CD4-positive, alpha-beta memory T cell (primary cell): ENCODE data around the gene OXSR1. TPM values are rescaled to one million over a fixed set of nuclear protein-coding genes. Genes with fewer than 3 reads are reported as not detected.
"Not testable (repeated sequence)": the region's sequence is repeated elsewhere in the genome, so short reads cannot be mapped to it uniquely, and the experiment has no call there.

Experiments
- CTCF ChIA-PET: fragments of 350-600 bp; sonication (Branson Sonifier 250); formaldehyde crosslinking; loops from one replicate; lab custom pipeline; 2021; ENCODE audit warnings: inconsistent platforms; ENCODE audit not compliant: partially characterized antibody; lab: Charles Lee
- POLR2A ChIA-PET: fragments of 350-600 bp; sonication (Branson Sonifier 250); formaldehyde crosslinking; loops from one replicate; lab custom pipeline; 2021; ENCODE audit not compliant: partially characterized antibody; lab: Charles Lee
- DNase-seq, 5 donors: peaks; one replicate each; pipeline versions ENCODE4 v3.0.0 to v3.0.0-alpha.2; 2020 to 2022; ENCODE audit warnings: mixed read lengths in 1 of 5
- H3K27ac ChIP-seq: one replicate; pipeline ENCODE4 v1.7.0; 2013; ENCODE audit warnings: low read depth, low read length
- H3K27me3 ChIP-seq: 2 replicates; pipeline ENCODE4 v1.7.0; 2013; ENCODE audit warnings: mild to moderate bottlenecking, low read length, moderate library complexity; ENCODE audit not compliant: insufficient read depth
- H3K36me3 ChIP-seq: 2 replicates; pipeline ENCODE4 v1.7.0; 2013; ENCODE audit warnings: mild to moderate bottlenecking, low read length, moderate library complexity; ENCODE audit not compliant: insufficient read depth
- H3K4me1 ChIP-seq: 2 replicates; pipeline ENCODE4 v1.7.0; 2013; ENCODE audit warnings: mild to moderate bottlenecking, low read length, moderate library complexity; ENCODE audit not compliant: insufficient read depth
- H3K4me3 ChIP-seq, 2 donors: one replicate each; pipeline ENCODE4 v1.7.0; 2013; ENCODE audit warnings: low read length in 2 of 2, mild to moderate bottlenecking in 1 of 2
- H3K9me3 ChIP-seq, 2 donors: one replicate each; pipeline ENCODE4 v1.7.0; 2013; ENCODE audit warnings: low read length in 2 of 2, control low read depth in 1 of 2; ENCODE audit not compliant: control insufficient read depth in 1 of 2
- H3K27ac Mint-ChIP-seq, 7 donors: one replicate each; pipeline ENCODE4 v1.8.0; 2020 to 2021; ENCODE audit warnings: mixed read lengths in 7 of 7, mild to moderate bottlenecking in 6 of 7, inconsistent platforms in 3 of 7, moderate library complexity in 3 of 7
- H3K27me3 Mint-ChIP-seq, 2 donors: one replicate each; pipeline ENCODE4 v1.8.0; 2020 to 2021; ENCODE audit warnings: mixed read lengths in 2 of 2
- H3K36me3 Mint-ChIP-seq, 2 donors: one replicate each; pipeline ENCODE4 v1.8.0; 2020 to 2021; ENCODE audit warnings: mixed read lengths in 2 of 2, inconsistent platforms in 1 of 2, mild to moderate bottlenecking in 1 of 2
- H3K4me1 Mint-ChIP-seq, 4 donors: one replicate each; pipeline ENCODE4 v1.8.0; 2020 to 2021; ENCODE audit warnings: mixed read lengths in 4 of 4, mild to moderate bottlenecking in 1 of 4
- H3K4me3 Mint-ChIP-seq, 8 donors: one replicate each; pipeline ENCODE4 v1.8.0; 2020 to 2021; ENCODE audit warnings: mixed read lengths in 8 of 8, mild to moderate bottlenecking in 7 of 8, moderate library complexity in 6 of 8, inconsistent platforms in 3 of 8
- H3K9me3 Mint-ChIP-seq, 8 donors: one replicate each; pipeline ENCODE4 v1.8.0; 2020 to 2021; ENCODE audit warnings: mixed read lengths in 8 of 8, mild to moderate bottlenecking in 5 of 8, inconsistent platforms in 3 of 8, moderate library complexity in 1 of 8
- intact Hi-C: fragments of 100-400 bp; cut with micrococcal nuclease; formaldehyde crosslinking; loops from one replicate; pipeline ENCODE4 v1.15.1; 2023
- polyA plus RNA-seq, 2 donors: library from polyadenylated mRNA; unstranded; fragments of 300-500 nt; fragmentation: Illumina TruSeq; gene quantifications; one replicate each; pipeline ENCODE4 v1.2.3, GENCODE V29; 2021
- total RNA-seq, 2 experiments: library from RNA; stranded (reverse); gene quantifications; one replicate each; pipeline ENCODE4 v1.2.3, GENCODE V29; 2021

The OXSR1 gene
- total and polyA plus RNA-seq, 4 experiments from 2014 or later, result 13.3 to 43.9 (median 28.8) TPM

DNA sequence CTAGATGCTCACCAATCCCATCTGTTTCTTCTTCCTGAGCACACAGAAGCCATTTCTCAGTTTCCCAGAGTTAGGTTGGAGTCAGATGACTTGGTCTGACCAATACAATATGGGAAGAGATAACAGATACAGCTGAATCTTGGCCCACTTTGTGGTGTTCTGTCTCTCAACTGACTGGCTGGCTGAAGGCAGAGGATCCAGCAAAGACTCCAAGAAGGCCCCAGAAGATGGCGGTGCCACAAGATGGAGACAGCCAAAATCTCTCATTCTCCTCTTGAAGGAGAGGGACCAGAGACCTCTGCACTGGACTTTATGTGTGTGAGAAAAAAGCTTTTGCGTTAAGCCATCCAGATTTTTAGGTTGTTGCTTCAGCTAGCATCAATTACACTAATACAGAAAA is 8.2 kb upstream of the OXSR1 start:
- no peaks in the 10 kb centered on the region for H3K9me3 Mint-ChIP-seq
- peaks cover under 1 to 6% (median 2%) of the 10 kb centered on the region in 4 donors for H3K4me1 Mint-ChIP-seq
- H3K27me3 Mint-ChIP-seq, result no peaks in the 10 kb centered on the region
- Histone ChIP-seq H3K4me1 (peaks cover 7% of the 10 kb centered on the region), H3K9me3 (no peaks in the 10 kb centered on the region), H3K27ac (no peak overlapping the region), H3K27me3 (no peaks in the 10 kb centered on the region), H3K36me3 (no peaks in the 10 kb centered on the region), H3K4me3 (no peak overlapping the region)
- POLR2A ChIA-PET, result interaction anchor here (0.9 to 1.9 kb wide), 2 partner anchors 18 to 20 kb away, joined by 3 to 7 read pairs; partner anchors contain the start of genes ACAA1 and MYD88
- DNase-seq, result no peak
- no peak overlapping the region for H3K4me3 Mint-ChIP-seq
- H3K36me3 Mint-ChIP-seq, result no peaks in the 10 kb centered on the region
- intact Hi-C loops, result no loop called here
- CTCF ChIA-PET, result interaction anchor here (0.9 to 1.0 kb wide), 2 partner anchors 10 to 20 kb away, joined by 3 to 4 read pairs; partner anchors contain the start of gene ACAA1
- H3K27ac Mint-ChIP-seq, result no peak overlapping the region

DNA sequence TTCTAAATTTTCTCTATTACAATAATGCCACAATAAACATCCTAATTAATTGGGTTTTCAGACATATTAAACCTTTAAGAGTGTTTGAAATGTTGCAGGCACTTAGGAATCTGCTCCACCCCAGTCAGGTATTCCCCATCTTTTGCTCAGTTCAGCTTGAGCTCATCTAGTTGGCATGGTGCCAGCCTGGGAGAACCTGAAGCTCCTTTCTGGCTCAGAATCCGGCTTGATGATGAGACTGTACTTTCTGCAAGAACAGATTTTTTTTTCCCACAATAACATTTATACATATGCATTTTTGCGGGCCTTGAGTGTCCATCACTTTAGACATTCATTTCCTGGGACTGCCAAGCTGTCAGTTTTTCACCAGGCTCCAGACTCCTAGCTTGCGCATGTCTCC is 7.7 kb upstream of the OXSR1 start:
- peaks cover 2% of the 10 kb centered on the region for H3K4me1 ChIP-seq
- H3K36me3 ChIP-seq, result no peaks in the 10 kb centered on the region
- ChIA-PET CTCF (interaction anchor here (0.9 to 1.3 kb wide), 3 partner anchors 9 to 21 kb away, joined by 3 to 4 read pairs (median 3); partner anchors contain the start of gene ACAA1), POLR2A (interaction anchor here (0.9 to 1.9 kb wide), 2 partner anchors 19 to 20 kb away, joined by 3 to 7 read pairs; partner anchors contain the start of genes ACAA1 and MYD88)
- no peak overlapping the region for H3K4me3 ChIP-seq
- H3K27me3 ChIP-seq, result no peaks in the 10 kb centered on the region
- H3K36me3 Mint-ChIP-seq, result no peaks in the 10 kb centered on the region
- H3K4me3 Mint-ChIP-seq, result no peak overlapping the region
- no peaks in the 10 kb centered on the region for H3K9me3 Mint-ChIP-seq
- no peaks in the 10 kb centered on the region for H3K27me3 Mint-ChIP-seq
- H3K27ac Mint-ChIP-seq, result peak overlapping the region in 1 of 7 donors; percentile 10
- DNase-seq, result no peak
- no peak overlapping the region for H3K27ac ChIP-seq
- H3K4me1 Mint-ChIP-seq, result peaks cover 0 to 3% (median 2%) of the 10 kb centered on the region in 4 donors
- intact Hi-C loops, result no loop called here
- no peaks in the 10 kb centered on the region for H3K9me3 ChIP-seq

DNA sequence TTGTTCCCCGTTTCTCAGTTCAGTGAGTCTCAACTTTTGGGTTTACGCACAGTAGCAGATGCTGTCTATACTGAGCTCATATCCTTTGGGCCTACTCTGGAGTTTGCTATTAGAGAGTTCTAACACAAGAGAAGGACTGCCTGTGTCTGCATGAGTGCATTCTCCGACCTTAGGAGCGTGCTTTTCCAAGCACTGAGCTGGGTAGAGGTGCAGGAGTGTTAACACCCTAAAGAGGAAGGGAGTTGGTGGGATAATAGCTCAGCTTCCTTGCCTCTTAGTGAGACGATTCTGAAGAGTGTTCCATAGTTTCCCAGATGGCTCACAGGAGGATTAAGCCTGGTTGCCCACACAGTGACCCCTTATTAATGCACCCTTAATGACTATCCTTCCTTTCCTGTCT is 6.9 kb upstream of the OXSR1 start:
- Histone ChIP-seq H3K27ac (no peak overlapping the region), H3K9me3 (no peaks in the 10 kb centered on the region), H3K4me3 (no peak overlapping the region), H3K27me3 (no peaks in the 10 kb centered on the region), H3K4me1 (no peaks in the 10 kb centered on the region), H3K36me3 (no peaks in the 10 kb centered on the region)
- Mint-ChIP-seq H3K36me3 (no peaks in the 10 kb centered on the region), H3K4me1 (no peaks in the 10 kb centered on the region), H3K27ac (no peak overlapping the region), H3K27me3 (no peaks in the 10 kb centered on the region), H3K9me3 (no peaks in the 10 kb centered on the region), H3K4me3 (no peak overlapping the region)
- POLR2A ChIA-PET, result interaction anchor here (1.9 kb wide), 1 partner anchor 20 kb away, joined by 7 read pairs; the partner anchor contains the start of gene MYD88
- CTCF ChIA-PET, result interaction anchor here (1.3 to 1.8 kb wide), 2 partner anchors 17 to 18 kb away, joined by 3 to 4 read pairs; no protein-coding TSS in a partner anchor
- intact Hi-C loops, result no loop called here
- DNase-seq, result no peak

DNA sequence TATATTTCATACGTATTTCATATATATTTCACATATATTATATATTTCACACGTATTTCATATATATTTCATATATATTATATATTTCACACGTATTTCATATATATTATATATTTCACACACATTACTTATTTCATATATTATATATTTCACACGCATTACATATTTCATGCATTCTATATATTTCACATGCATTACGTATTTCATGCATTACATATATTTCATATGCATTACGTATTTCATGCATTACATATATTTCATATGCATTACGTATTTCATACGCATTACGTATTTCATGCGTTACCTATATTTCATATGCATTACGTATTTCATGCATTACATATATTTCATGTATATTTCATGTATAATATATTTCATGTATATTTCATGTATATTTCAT is 4.6 kb upstream of the OXSR1 start:
- intact Hi-C loops, POLR2A ChIA-PET: not testable (repeated sequence)

DNA sequence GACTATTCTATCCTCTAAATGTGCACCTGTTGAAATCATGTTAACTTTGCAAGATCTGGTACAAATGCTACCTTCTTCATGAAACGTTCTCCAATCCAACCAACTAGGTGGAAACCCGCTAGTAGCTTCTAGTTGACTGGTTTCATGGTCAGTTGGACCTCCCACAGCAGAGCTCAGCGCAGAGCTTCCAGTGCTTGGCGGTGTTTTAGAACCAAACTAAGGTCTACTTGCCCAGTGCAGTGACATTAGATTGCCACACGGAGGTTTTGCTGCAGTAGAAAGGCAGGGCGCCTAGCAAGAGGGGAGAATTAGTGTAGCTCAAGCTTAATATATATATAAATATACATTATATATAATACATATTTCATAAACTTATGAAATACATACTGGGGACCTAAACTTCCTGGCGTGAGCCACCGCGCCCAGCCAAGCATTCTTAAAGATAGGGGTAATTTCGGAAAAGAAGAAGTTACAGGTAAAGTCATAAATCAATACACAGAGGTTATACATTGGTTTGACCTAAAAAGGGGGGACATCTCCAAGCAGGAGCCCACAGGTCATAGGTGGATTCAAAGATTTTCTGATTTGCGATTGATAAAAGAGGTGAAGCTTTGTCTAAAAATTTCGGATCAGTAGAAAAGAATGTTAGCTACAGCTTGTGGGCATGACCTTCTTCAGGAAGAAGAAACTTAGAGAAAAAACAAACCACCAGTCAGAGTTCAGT is 2.1 kb upstream of the OXSR1 start:
- intact Hi-C loops, result no loop called here
- peaks cover 3 to 11% of the 10 kb centered on the region in 2 donors for H3K36me3 Mint-ChIP-seq
- no peaks in the 10 kb centered on the region for H3K36me3 ChIP-seq
- no peaks in the 10 kb centered on the region for H3K27me3 ChIP-seq
- H3K27me3 Mint-ChIP-seq, result no peaks in the 10 kb centered on the region
- H3K4me1 Mint-ChIP-seq, result peaks cover 22 to 39% (median 29%) of the 10 kb centered on the region in 4 donors
- H3K4me1 ChIP-seq, result peaks cover 31% of the 10 kb centered on the region
- peak overlapping the region in 2 of 8 donors; percentile 20 to 42 for H3K4me3 Mint-ChIP-seq
- H3K27ac Mint-ChIP-seq, result peak overlapping the region; percentile 61 to 100 (median 100)
- no peak overlapping the region for H3K4me3 ChIP-seq
- H3K27ac ChIP-seq, result no peak overlapping the region
- peaks cover 0 to 3% (median 0%) of the 10 kb centered on the region in 8 donors for H3K9me3 Mint-ChIP-seq
- no peaks in the 10 kb centered on the region for H3K9me3 ChIP-seq
- CTCF ChIA-PET, result interaction anchor here (0.7 to 1.5 kb wide), 5 partner anchors 11 to 358 kb away, joined by 3 to 8 read pairs (median 4); partner anchors contain the start of gene ACAA1
- POLR2A ChIA-PET, result interaction anchor here (0.7 to 5.8 kb wide), 5 partner anchors 10 to 124 kb away, joined by 3 to 255 read pairs (median 22); partner anchors contain the start of genes ACAA1, DLEC1 and MYD88
- DNase-seq, result peak in 2 of 5 donors; percentile 11 to 33

More for the DNA sequence above, 4.6 kb upstream of the OXSR1 start:
- H3K27ac Mint-ChIP-seq, H3K4me1 ChIP-seq, H3K36me3 Mint-ChIP-seq, CTCF ChIA-PET, H3K27me3 Mint-ChIP-seq, H3K36me3 ChIP-seq, H3K4me3 ChIP-seq, H3K9me3 ChIP-seq, H3K9me3 Mint-ChIP-seq, H3K27ac ChIP-seq, H3K27me3 ChIP-seq, H3K4me3 Mint-ChIP-seq, DNase-seq: not testable (repeated sequence)
- H3K4me1 Mint-ChIP-seq, result peaks cover 2 to 13% (median 7%) of the 10 kb centered on the region in 4 donors

DNA sequence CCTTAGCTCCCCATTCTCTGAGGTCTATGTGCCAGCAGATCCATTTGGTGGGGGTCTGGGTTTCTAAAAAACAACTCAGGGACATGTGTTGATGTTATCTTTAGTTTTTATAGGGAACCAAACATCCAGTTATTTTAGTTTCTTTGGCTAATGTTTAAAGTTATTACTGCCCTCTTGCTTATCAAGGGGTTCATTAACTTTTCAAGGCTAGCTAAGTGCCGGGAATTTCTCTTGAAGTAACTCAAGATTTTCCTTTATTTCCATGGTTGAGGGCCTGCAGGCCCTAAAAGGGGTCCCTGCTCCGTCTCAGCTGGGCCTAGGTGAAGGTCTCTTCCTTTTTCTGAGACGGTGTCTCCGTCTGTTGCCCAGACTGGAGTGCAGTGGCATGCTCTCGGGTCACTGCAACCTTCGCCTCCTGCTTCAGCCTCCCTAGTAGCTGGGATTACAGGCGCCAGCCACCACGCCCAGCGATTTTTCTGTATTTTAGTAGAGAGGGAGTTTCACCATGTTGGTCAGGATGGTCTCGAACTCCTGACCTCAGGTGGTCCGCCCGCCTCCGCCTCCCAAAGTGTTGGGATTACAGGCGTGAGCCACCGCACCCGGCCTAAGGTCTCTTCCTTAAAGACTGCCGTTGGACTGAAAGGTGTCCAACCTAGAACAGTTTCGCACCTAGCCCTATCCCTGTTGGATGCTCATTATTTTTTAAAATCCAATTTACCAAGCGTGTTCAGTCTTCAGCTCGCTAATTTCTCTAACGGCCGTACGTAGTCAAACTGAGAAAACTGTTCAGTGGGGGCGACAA is 1.3 kb upstream of the OXSR1 start:
- Mint-ChIP-seq H3K27me3 (no peaks in the 10 kb centered on the region), H3K36me3 (peaks cover 3 to 11% of the 10 kb centered on the region in 2 donors), H3K9me3 (peaks cover 0 to 3% (median 0%) of the 10 kb centered on the region in 8 donors), H3K27ac (peak overlapping the region; percentile 99 to 100 (median 100)), H3K4me3 (peak overlapping the region; percentile 88 to 98 (median 94)), H3K4me1 (peaks cover 28 to 46% (median 36%) of the 10 kb centered on the region in 4 donors)
- no peak for DNase-seq
- H3K4me3 ChIP-seq, result peak overlapping the region; percentile 66 to 72
- H3K9me3 ChIP-seq, result no peaks in the 10 kb centered on the region
- ChIA-PET CTCF (interaction anchor here (0.7 to 2.4 kb wide), 18 partner anchors 10 to 1242 kb away, joined by 3 to 9 read pairs (median 4); partner anchors contain the start of genes ACAA1, DLEC1, RPSA and XYLB), POLR2A (interaction anchor here (0.6 to 5.8 kb wide), 24 partner anchors 8 to 355 kb away, joined by 3 to 255 read pairs (median 5); partner anchors contain the start of genes ACAA1, DLEC1, MYD88 and XYLB)
- intact Hi-C loops, result no loop called here
- H3K27me3 ChIP-seq, result no peaks in the 10 kb centered on the region
- peaks cover 39% of the 10 kb centered on the region for H3K4me1 ChIP-seq
- H3K27ac ChIP-seq, result peak overlapping the region; percentile 95
- no peaks in the 10 kb centered on the region for H3K36me3 ChIP-seq
